T-helper 17 cell (primary cell): Measurements from ENCODE around the gene SASS6. TPM values are rescaled to one million over a fixed set of nuclear protein-coding genes. Genes with fewer than 3 reads are reported as not detected.
"Not testable (repeated sequence)": the region's sequence is repeated elsewhere in the genome, so short reads cannot be mapped to it uniquely, and the experiment has no call there.

ENCODE experiments used
- ATAC-seq: fragments of 150-1000 bp; cut with Tn5 transposase; 2 replicates; pipeline ENCODE4 v1.10.0; 2021; ENCODE audit warnings: mild to moderate bottlenecking, moderate library complexity
- DNase-seq, 3 donors: peaks; one replicate each; pipeline versions ENCODE4 v3.0.0 to v3.0.0-alpha.2; 2020 to 2021
- H3K9me3 ChIP-seq: one replicate; pipeline ENCODE4 v1.7.0; 2013; ENCODE audit warnings: low read length, mild to moderate bottlenecking; ENCODE audit not compliant: control insufficient read depth, poor library complexity, severe bottlenecking
- H3K27ac Mint-ChIP-seq: one replicate; pipeline ENCODE4 v1.8.0; 2022; ENCODE audit warnings: mild to moderate bottlenecking, moderate library complexity, mixed read lengths
- H3K27me3 Mint-ChIP-seq: one replicate; pipeline ENCODE4 v1.8.0; 2022; ENCODE audit warnings: mixed read lengths
- H3K36me3 Mint-ChIP-seq: one replicate; pipeline ENCODE4 v1.8.0; 2022; ENCODE audit warnings: low read depth, mixed read lengths
- H3K4me1 Mint-ChIP-seq: one replicate; pipeline ENCODE4 v1.8.0; 2022; ENCODE audit warnings: mild to moderate bottlenecking, mixed read lengths
- H3K4me3 Mint-ChIP-seq: one replicate; pipeline ENCODE4 v1.8.0; 2022; ENCODE audit warnings: mild to moderate bottlenecking, moderate library complexity, mixed read lengths
- total RNA-seq, 4 donors: library from RNA in 2 of 4; stranded (reverse) in 2 of 4; gene quantifications; one replicate each; pipeline ENCODE4 v1.2.3 and lab custom pipeline; 2022 to 2026

Gene SASS6
- total RNA-seq, 2 donors from 2014 or later = 1.9 to 2.7 TPM

- H3K27me3 Mint-ChIP-seq = no peaks in the 10 kb centered on the region
- no peaks in the 10 kb centered on the region for H3K36me3 Mint-ChIP-seq
- no peaks in the 10 kb centered on the region for H3K9me3 ChIP-seq
- H3K4me1 Mint-ChIP-seq = peaks cover 30% of the 10 kb centered on the region
- DNase-seq (no peak), ATAC-seq (no peak)
- H3K4me3 Mint-ChIP-seq = no peak overlapping the region
- peak overlapping the region; percentile 34 for H3K27ac Mint-ChIP-seq
Measured at GRCh38 chr1:100053727-100054126, 79.0 kb downstream of the SASS6 start.

- Mint-ChIP-seq H3K36me3 (no peaks in the 10 kb centered on the region), H3K27me3 (no peaks in the 10 kb centered on the region), H3K4me3 (no peak overlapping the region), H3K27ac (peak overlapping the region; percentile 34), H3K4me1 (peaks cover 35% of the 10 kb centered on the region)
- no peaks in the 10 kb centered on the region for H3K9me3 ChIP-seq
- no peak for DNase-seq
- ATAC-seq = no peak
Measured at GRCh38 chr1:100053119-100053518, 79.6 kb downstream of the SASS6 start.

GRCh38 chr1:100051893-100052292, 80.8 kb downstream of the SASS6 start:
- H3K4me3 Mint-ChIP-seq = no peak overlapping the region
- DNase-seq (no peak), ATAC-seq (no peak)
- H3K4me1 Mint-ChIP-seq = peaks cover 42% of the 10 kb centered on the region
- no peaks in the 10 kb centered on the region for H3K9me3 ChIP-seq
- H3K27ac Mint-ChIP-seq = no peak overlapping the region
- no peaks in the 10 kb centered on the region for H3K36me3 Mint-ChIP-seq
- H3K27me3 Mint-ChIP-seq = no peaks in the 10 kb centered on the region

GRCh38 chr1:100051401-100051800, 81.3 kb downstream of the SASS6 start:
- Mint-ChIP-seq H3K27me3 (no peaks in the 10 kb centered on the region), H3K36me3 (no peaks in the 10 kb centered on the region), H3K4me3 (no peak overlapping the region), H3K27ac (no peak overlapping the region), H3K4me1 (peaks cover 44% of the 10 kb centered on the region)
- ATAC-seq (no peak), DNase-seq (no peak)
- H3K9me3 ChIP-seq = no peaks in the 10 kb centered on the region

- peaks cover 47% of the 10 kb centered on the region for H3K4me1 Mint-ChIP-seq
- H3K27ac Mint-ChIP-seq = peak overlapping the region; percentile 11
- H3K9me3 ChIP-seq = no peaks in the 10 kb centered on the region
- ATAC-seq = no peak
- no peak for DNase-seq
- no peak overlapping the region for H3K4me3 Mint-ChIP-seq
- H3K27me3 Mint-ChIP-seq = no peaks in the 10 kb centered on the region
- H3K36me3 Mint-ChIP-seq = no peaks in the 10 kb centered on the region
Measured at GRCh38 chr1:100050139-100050538, 82.6 kb downstream of the SASS6 start.

- not testable (repeated sequence) for H3K27me3 Mint-ChIP-seq, ATAC-seq, H3K9me3 ChIP-seq, H3K36me3 Mint-ChIP-seq, DNase-seq
- peak overlapping the region; percentile 81 for H3K4me3 Mint-ChIP-seq
- peaks cover 62% of the 10 kb centered on the region for H3K4me1 Mint-ChIP-seq
- peak overlapping the region; percentile 91 for H3K27ac Mint-ChIP-seq
Measured at GRCh38 chr1:100047235-100047708, 85.5 kb downstream of the SASS6 start.

- Mint-ChIP-seq H3K27me3 (no peaks in the 10 kb centered on the region), H3K4me3 (peak overlapping the region; percentile 41), H3K27ac (no peak overlapping the region), H3K4me1 (peaks cover 63% of the 10 kb centered on the region), H3K36me3 (peaks cover 2% of the 10 kb centered on the region)
- DNase-seq = no peak
- H3K9me3 ChIP-seq = no peaks in the 10 kb centered on the region
- ATAC-seq = no peak
Measured at GRCh38 chr1:100045206-100045605, 87.5 kb downstream of the SASS6 start.

GRCh38 chr1:100039591-100039990, 93.1 kb downstream of the SASS6 start:
- DNase-seq (no peak), ATAC-seq (no peak)
- no peaks in the 10 kb centered on the region for H3K9me3 ChIP-seq
- Mint-ChIP-seq H3K4me3 (peak overlapping the region; percentile 100), H3K27me3 (no peaks in the 10 kb centered on the region), H3K27ac (peak overlapping the region; percentile 99), H3K4me1 (peaks cover 40% of the 10 kb centered on the region), H3K36me3 (peaks cover 6% of the 10 kb centered on the region)

GRCh38 chr1:100038660-100039287, 94.0 kb downstream of the SASS6 start:
- H3K27me3 Mint-ChIP-seq = no peaks in the 10 kb centered on the region
- ATAC-seq (peak; percentile 64), DNase-seq (peak; percentile 44 to 61 (median 53))
- peak overlapping the region; percentile 99 for H3K27ac Mint-ChIP-seq
- no peaks in the 10 kb centered on the region for H3K9me3 ChIP-seq
- peaks cover 4% of the 10 kb centered on the region for H3K36me3 Mint-ChIP-seq
- H3K4me1 Mint-ChIP-seq = peaks cover 38% of the 10 kb centered on the region
- peak overlapping the region; percentile 100 for H3K4me3 Mint-ChIP-seq

GRCh38 chr1:100037927-100038659, 94.6 kb downstream of the SASS6 start:
- no peaks in the 10 kb centered on the region for H3K9me3 ChIP-seq
- Mint-ChIP-seq H3K4me3 (peak overlapping the region; percentile 100), H3K4me1 (peaks cover 34% of the 10 kb centered on the region), H3K27me3 (no peaks in the 10 kb centered on the region), H3K27ac (peak overlapping the region; percentile 99), H3K36me3 (peaks cover 4% of the 10 kb centered on the region)
- ATAC-seq = peak; percentile 89
- peak; percentile 83 to 91 (median 85) for DNase-seq

GRCh38 chr1:100037656-100037926, 95.1 kb downstream of the SASS6 start:
- H3K27me3 Mint-ChIP-seq = no peaks in the 10 kb centered on the region
- DNase-seq (no peak), ATAC-seq (no peak)
- H3K9me3 ChIP-seq = no peaks in the 10 kb centered on the region
- H3K36me3 Mint-ChIP-seq = peaks cover 4% of the 10 kb centered on the region
- peak overlapping the region; percentile 100 for H3K4me3 Mint-ChIP-seq
- H3K4me1 Mint-ChIP-seq = peaks cover 29% of the 10 kb centered on the region
- H3K27ac Mint-ChIP-seq = peak overlapping the region; percentile 99

- ATAC-seq (no peak), DNase-seq (no peak)
- no peaks in the 10 kb centered on the region for H3K27me3 Mint-ChIP-seq
- H3K4me3 Mint-ChIP-seq = peak overlapping the region; percentile 100
- H3K27ac Mint-ChIP-seq = peak overlapping the region; percentile 99
- H3K9me3 ChIP-seq = no peaks in the 10 kb centered on the region
- H3K36me3 Mint-ChIP-seq = peaks cover 4% of the 10 kb centered on the region
- H3K4me1 Mint-ChIP-seq = peaks cover 25% of the 10 kb centered on the region
Measured at GRCh38 chr1:100036718-100037655, 95.7 kb downstream of the SASS6 start.

GRCh38 chr1:100035214-100035613, 97.5 kb downstream of the SASS6 start:
- Mint-ChIP-seq H3K27me3 (no peaks in the 10 kb centered on the region), H3K4me1 (peaks cover 19% of the 10 kb centered on the region), H3K4me3 (no peak overlapping the region), H3K36me3 (peaks cover 4% of the 10 kb centered on the region), H3K27ac (peak overlapping the region; percentile 54)
- no peak for DNase-seq
- ATAC-seq = no peak
- H3K9me3 ChIP-seq = no peaks in the 10 kb centered on the region
